GM12865 (cell line): ENCODE measurements around the gene TDG.

ENCODE experiments used
- DNase-seq: peaks from one replicate; pipeline ENCODE4 v3.0.0; 2010; ENCODE audit warnings: low read depth
- H3K4me3 ChIP-seq: 2 replicates; pipeline ENCODE4 v1.5.1; 2011; ENCODE audit warnings: mild to moderate bottlenecking, low read depth, low read length, control low read depth
- TF ChIP-seq, protein P1 (sequence below): IDR thresholded peaks from 2 replicates; pipeline ENCODE4 v1.5.1; 2011; ENCODE audit warnings: low read length, control low read depth, low read depth, inconsistent platforms; ENCODE audit not compliant: insufficient read depth; ENCODE audit errors: missing control alignments

Gene TDG

DNA sequence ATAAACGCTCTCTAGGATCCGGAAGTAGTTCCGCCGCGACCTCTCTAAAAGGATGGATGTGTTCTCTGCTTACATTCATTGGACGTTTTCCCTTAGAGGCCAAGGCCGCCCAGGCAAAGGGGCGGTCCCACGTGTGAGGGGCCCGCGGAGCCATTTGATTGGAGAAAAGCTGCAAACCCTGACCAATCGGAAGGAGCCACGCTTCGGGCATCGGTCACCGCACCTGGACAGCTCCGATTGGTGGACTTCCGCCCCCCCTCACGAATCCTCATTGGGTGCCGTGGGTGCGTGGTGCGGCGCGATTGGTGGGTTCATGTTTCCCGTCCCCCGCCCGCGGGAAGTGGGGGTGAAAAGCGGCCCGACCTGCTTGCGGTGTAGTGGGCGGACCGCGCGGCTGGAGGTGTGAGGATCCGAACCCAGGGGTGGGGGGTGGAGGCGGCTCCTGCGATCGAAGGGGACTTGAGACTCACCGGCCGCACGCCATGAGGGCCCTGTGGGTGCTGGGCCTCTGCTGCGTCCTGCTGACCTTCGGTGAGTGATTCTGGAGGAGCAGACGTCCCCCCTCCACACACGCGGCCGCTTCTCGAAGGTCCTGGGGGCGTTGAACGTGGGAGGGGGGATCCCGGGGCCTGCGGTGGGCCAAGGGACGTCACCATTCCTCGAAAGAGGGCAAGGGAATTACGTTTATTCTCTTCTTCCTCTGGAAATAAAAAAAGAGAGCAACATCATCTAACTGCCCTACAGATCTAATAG is 35.5 kb upstream of the TDG start, which contains the start of gene HSP90B1:
TSS of gene HSP90B1 (plus strand) at position 377 of the 753 bp plus-strand sequence. CDS start at position 483, 106 bp downstream.
- TF ChIP-seq, protein P1, sequence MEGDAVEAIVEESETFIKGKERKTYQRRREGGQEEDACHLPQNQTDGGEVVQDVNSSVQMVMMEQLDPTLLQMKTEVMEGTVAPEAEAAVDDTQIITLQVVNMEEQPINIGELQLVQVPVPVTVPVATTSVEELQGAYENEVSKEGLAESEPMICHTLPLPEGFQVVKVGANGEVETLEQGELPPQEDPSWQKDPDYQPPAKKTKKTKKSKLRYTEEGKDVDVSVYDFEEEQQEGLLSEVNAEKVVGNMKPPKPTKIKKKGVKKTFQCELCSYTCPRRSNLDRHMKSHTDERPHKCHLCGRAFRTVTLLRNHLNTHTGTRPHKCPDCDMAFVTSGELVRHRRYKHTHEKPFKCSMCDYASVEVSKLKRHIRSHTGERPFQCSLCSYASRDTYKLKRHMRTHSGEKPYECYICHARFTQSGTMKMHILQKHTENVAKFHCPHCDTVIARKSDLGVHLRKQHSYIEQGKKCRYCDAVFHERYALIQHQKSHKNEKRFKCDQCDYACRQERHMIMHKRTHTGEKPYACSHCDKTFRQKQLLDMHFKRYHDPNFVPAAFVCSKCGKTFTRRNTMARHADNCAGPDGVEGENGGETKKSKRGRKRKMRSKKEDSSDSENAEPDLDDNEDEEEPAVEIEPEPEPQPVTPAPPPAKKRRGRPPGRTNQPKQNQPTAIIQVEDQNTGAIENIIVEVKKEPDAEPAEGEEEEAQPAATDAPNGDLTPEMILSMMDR = no peak
- peak within 1 kb of the TSS; percentile 98 for H3K4me3 ChIP-seq
- peak; percentile 100 for DNase-seq

DNA sequence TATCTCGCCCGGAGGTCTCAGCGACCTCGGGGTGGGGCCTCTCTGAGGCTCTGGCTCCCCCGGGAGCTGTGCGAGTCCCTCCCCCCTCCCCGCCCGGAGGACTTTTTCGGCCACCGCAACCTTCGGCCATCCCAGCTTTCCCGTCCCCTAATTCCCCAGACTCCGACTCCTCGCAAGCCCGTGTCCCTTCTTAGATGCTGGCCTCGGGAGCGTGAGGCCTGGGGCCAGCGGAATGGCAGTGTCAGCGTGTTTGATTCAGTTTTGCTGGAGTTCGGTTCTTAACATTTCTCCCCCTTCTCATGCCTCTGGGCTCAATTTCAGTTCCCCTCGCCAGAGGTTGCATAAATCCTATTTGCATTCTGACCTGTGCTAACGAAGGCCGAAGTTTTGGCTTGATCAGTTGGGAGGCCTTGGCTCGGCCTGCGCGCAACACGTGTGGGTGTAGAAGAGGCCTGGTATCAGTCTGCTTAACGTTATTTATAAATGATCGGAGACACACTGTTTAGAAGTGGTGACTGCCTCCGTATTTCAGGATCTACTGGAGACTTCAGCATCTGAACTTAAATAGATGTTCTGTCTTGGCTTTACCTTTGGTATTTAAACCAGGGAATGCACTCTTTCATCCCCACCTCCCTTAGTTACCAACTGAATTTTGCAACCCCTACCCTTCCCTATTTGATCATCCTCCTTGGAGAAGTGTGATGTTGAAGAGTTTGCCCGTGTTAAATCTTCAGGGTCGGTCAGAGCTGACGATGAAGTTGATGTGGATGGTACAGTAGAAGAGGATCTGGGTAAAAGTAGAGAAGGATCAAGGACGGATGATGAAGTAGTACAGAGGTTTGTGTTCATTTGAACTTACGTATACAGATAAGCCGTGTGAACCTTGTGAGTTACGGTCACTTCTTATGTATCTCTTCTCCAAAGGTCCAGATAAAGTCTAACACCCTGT is 34.6 kb upstream of the TDG start:
- H3K4me3 ChIP-seq = peak overlapping the region; percentile 98
- TF ChIP-seq, protein P1 = no peak
- peak; percentile 68 for DNase-seq

DNA sequence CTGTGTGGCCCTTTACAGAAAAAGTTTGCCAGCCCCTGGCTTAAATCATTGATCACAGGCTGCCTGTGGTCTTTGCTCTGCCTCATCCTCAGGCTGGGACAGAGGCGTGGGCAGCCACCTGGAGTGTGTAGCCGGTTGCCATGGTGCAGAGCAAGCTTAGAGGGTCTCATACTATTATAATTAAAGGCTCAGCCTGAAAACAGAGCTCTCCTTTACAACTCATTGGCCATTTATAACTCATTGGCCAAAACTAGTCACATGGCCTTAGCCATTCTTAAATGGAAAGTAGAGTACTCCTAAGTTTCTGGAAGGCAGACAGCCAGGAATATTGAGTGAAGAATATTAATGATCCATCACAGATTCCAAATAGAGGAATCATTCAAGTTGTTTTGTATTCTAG is 32.4 kb upstream of the TDG start:
- peak overlapping the region; percentile 98 for H3K4me3 ChIP-seq
- TF ChIP-seq, protein P1 = no peak
- no peak for DNase-seq

DNA sequence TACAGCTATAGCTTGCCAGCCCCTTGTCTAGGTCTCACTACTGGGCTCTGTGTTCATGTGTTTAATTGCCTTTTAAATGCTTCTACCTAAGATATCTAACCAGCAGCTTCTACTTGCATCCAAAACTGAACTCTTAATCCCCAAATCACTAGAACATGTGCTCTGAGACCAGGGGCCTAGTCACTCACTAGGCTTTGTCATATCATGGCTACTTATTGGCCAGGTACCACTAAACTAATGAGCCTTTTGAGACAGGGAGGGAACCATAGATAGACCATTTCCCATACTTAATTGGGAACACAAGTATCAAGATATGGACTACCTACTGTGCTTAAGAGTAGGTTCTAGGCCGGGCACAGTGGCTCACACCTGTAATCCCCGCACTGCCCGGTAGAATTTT is 29.0 kb upstream of the TDG start:
- no peak for DNase-seq
- no peak overlapping the region for H3K4me3 ChIP-seq
- TF ChIP-seq, protein P1 = no peak

DNA sequence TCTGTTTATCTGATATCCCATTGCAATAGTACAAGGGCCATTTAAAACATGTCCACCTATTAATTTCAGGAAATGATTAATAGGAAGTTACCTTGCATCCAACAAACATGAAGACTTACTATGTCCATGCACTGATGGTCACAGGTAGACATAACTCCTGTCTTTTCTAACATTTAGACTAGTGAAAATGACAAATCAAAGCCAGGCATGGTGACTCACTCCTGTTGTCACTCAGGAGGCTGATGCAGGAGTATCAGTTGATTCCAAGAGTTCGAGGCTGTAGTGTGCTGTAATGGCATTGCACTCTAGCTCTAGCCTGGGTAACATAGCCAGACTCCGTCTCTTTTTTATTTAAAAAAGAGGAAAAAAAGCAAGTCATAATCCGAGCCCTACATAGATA is 20.7 kb upstream of the TDG start:
- H3K4me3 ChIP-seq = no peak overlapping the region
- no peak for DNase-seq
- TF ChIP-seq, protein P1 = no peak

DNA sequence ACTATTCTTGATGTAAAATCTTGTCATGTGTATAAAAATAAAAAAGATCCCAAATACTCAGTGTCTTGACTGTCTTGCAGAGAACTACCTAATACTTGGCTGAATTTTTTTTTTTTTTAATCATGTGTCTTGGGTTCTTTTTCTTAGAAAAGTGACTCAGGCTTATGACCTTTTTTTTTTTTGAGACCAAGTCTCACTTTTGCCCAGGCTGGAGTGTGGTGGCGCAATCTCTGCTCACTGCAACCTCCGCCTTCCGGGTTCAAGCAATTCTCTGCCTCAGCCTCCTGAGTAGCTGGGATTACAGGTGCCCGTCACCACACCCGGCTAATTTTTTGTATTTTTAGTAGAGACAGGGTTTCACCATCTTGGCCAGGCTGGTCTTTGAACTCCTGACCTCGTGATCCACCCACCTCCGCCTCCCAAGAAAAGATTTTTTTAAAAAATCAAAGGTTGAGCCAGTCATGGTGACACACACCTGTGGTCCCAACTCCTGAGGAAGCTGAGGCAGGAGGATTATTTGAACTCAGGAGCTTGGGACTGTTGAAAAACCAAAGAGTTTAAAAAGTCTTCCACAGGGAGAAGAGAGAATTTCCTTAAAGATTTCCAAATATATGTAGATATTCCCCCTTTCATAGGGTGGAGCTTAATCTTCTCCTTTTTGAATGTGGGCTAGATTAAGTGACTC is 17.7 kb upstream of the TDG start:
- no peak overlapping the region for H3K4me3 ChIP-seq
- DNase-seq = no peak
- TF ChIP-seq, protein P1 = no peak
